Skin epidermis (tissue), 12 donors: ENCODE measurements around the gene DCAF17.
"Not testable (repeated sequence)": the region's sequence is repeated elsewhere in the genome, so short reads cannot be mapped to it uniquely, and the experiment has no call there.

Experiments used
- H3K27ac ChIP-seq, 21 experiments: fragments of 200-600 bp; sonication (generic) in 11 of 21; one replicate each; pipeline ENCODE4 v1.5.0; 2020; ENCODE audit warnings: mild to moderate bottlenecking in 3 of 21, inconsistent platforms in 2 of 21, moderate library complexity in 2 of 21
- H3K4me3 ChIP-seq, 7 experiments: fragments of 200-600 bp; sonication (generic) in 2 of 7; one replicate each; pipeline ENCODE4 v1.5.0; 2020; ENCODE audit warnings: inconsistent platforms in 2 of 7, mild to moderate bottlenecking in 2 of 7, moderate library complexity in 1 of 7

The DCAF17 gene

DNA sequence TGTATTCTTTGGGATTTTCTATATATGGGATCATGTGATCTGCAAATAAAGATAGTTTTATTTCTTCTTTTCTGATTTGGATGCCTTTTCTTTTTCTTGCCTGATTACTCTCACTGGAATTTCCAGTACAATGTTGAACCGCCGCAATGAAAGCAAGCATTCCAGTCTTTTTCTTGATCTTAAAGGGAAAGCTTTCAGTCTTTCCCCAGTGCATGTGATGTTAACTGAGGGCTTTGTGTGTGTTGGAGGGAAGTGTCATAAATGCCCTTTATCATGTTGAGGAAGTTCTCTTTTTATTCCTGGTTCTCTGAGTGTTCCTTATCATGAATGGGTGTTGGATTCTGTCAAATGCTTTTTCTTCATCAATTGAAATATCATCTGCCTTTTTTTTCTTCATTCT, 71.3 kb downstream of the DCAF17 start:
- H3K4me3 ChIP-seq: no peak overlapping the region
- no peak overlapping the region for H3K27ac ChIP-seq

GRCh38 chr2:171509945-171510731, 76.1 kb downstream of the DCAF17 start:
- Histone ChIP-seq H3K27ac (no peak overlapping the region), H3K4me3 (no peak overlapping the region)

DNA sequence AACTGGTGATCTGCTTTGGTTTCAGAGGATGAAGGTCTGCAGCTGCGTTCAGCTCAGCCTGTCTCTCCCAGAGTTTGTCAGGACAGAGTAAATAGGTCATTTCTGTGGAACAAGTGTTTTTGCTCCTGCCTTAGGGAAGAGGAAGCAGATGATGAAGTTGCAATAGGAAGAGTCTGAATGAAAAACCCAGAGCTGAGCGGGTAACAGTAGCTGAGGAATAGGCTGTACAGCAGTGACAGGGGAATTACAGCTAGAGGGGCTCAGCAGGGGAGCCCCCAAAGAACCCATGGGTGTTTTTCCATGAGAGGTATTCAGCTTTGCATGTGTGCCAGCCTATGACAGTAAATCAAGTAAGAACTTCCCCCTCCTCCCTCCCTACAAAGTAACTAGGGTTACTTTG, 78.0 kb downstream of the DCAF17 start:
- no peak overlapping the region for H3K27ac ChIP-seq
- no peak overlapping the region for H3K4me3 ChIP-seq

- Histone ChIP-seq H3K4me3 (no peak overlapping the region), H3K27ac (no peak overlapping the region)
Observed at GRCh38 chr2:171512683-171513195, 78.7 kb downstream of the DCAF17 start.

GRCh38 chr2:171513719-171514160, 79.7 kb downstream of the DCAF17 start:
- H3K4me3 ChIP-seq: no peak overlapping the region

GRCh38 chr2:171514908-171515582, 81.0 kb downstream of the DCAF17 start:
- no peak overlapping the region for H3K4me3 ChIP-seq
- H3K27ac ChIP-seq: no peak overlapping the region

More at GRCh38 chr2:171513719-171514160, 79.7 kb downstream of the DCAF17 start:
- no peak overlapping the region for H3K27ac ChIP-seq

DNA sequence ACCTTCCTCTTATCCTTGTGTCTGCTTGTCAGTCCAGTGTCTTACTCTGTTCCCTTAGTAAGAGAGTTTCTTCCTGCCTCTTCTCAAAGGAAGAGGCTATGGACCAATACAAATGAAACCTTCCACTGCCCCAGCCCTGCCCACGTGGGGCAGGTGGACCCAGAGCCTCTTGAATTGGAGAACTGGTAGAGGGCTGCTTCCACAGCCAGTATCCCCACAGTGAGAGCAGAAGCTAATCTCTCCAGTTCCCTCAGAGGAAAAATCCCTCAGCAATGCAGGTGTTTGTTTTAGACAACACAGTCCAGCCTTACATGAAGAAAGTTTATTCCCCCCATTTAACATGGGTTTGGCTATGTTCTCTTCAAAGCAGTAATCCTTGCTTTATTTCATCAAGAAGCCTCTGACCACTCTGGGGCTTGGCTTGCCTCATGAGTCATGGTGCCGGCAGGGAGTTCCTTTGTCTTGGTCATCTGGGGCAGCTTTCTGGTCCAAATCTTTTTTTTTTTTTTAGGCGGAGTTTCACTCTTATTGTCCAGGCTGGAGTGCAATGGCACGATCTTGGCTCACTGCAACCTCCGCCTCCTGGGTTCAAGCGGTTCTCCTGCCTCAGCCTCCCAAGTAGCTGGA, 81.8 kb downstream of the DCAF17 start:
- H3K4me3 ChIP-seq: no peak overlapping the region
- no peak overlapping the region for H3K27ac ChIP-seq

DNA sequence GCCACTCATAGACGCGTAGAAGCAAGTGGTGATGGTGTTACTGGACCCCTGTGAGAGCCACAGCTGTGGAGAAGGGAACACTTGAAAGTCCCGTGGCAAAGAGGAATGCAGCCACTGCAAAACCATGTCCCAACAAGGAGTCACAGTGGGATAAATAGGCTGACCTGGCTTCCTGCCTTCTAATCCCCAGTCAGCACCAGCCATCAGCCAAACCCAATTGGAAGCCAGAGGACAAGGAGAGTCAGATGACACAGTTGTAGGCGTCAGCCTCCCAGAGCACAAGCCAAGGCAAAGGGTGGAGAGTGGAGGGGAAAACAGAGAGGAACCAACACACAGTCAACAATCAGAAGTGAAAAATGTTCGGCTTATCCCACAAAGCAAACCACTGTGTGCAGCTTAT, 82.8 kb downstream of the DCAF17 start:
- H3K4me3 ChIP-seq: no peak overlapping the region
- H3K27ac ChIP-seq: no peak overlapping the region

DNA sequence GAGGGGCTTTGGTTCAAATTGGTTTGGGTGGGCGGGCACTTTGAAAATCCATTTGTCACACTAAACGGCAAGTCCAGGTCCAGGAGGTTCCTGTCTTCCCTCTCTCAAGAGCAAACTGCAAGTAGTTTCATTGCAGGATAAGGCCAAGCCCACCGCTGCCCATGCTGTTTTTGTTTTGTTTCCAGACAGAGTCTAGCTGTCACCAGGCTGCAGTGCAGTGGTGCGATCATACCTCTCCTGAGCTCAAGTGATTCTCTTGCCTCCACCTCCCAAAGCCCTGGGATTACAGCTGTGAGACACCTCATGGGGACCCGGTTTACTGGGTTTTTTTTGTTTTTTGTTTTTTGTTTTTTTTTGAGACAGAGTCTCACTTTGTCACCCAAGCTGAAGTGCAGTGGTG, 86.4 kb downstream of the DCAF17 start:
- H3K27ac ChIP-seq: no peak overlapping the region
- H3K4me3 ChIP-seq: no peak overlapping the region

DNA sequence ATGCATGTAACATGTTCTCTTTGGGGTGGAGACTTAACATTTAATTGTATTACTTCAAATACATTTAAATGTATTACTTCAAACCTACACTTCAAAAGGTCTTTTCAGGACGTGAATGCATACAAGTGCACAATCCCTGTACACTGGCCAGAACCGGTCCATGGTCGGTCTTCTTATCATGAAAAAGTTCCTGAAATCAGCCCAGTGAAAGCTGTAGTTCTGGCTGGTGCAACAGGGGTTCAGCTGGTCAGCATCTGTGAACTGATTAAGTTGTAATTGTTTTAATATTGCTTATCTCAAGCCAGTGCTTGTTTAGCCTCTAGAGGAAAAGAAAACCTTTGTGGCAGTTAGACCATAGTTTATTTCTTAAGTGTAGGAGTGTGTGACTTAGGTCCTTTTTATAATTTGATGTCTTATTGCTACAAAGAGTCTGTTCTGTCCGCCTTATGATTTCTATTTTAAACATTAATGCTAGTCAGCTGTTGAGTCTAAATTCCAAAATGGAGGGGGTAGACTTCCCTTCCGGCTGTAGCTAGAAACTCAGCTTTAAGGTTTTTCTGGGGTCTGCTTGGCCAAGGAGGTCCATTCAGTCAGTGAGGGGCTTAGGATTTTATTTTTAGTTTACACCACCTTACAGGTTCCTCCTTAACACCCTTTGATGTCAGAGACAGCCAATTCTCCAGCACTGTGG, 87.5 kb downstream of the DCAF17 start:
- Histone ChIP-seq H3K4me3 (peak overlapping the region in 6 of 7 experiments; percentile 51 to 77 (median 69)), H3K27ac (peak overlapping the region in 19 of 21 experiments; percentile 53 to 96 (median 86))

GRCh38 chr2:171522052-171522787, 88.2 kb downstream of the DCAF17 start, which contains the start of gene CYBRD1:
CYBRD1 (plus strand) TSS chr2:171522474; CDS start chr2:171522546, 72 bp downstream.
- H3K27ac ChIP-seq: peak within 1 kb of the TSS; percentile 40 to 96 (median 86)
- peak within 1 kb of the TSS; percentile 51 to 77 (median 66) for H3K4me3 ChIP-seq

DNA sequence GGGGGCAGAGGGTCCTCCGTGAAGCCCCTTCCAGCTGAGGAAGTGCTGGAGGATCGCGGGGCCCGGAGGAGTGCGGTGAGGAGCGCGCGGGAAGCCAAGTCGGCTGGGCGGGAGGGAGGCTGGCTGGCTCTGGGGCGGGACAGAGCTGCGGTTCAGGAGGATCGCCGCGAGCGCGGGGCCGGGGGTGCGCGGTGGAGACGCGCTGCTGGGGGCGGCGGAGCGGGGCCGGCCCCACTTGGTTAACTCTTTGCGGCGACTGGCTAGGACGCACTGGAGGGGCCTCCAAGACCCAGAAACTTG, 88.7 kb downstream of the DCAF17 start:
- Histone ChIP-seq H3K4me3 (peak overlapping the region; percentile 51 to 77 (median 66)), H3K27ac (peak overlapping the region; percentile 40 to 96 (median 86))

DNA sequence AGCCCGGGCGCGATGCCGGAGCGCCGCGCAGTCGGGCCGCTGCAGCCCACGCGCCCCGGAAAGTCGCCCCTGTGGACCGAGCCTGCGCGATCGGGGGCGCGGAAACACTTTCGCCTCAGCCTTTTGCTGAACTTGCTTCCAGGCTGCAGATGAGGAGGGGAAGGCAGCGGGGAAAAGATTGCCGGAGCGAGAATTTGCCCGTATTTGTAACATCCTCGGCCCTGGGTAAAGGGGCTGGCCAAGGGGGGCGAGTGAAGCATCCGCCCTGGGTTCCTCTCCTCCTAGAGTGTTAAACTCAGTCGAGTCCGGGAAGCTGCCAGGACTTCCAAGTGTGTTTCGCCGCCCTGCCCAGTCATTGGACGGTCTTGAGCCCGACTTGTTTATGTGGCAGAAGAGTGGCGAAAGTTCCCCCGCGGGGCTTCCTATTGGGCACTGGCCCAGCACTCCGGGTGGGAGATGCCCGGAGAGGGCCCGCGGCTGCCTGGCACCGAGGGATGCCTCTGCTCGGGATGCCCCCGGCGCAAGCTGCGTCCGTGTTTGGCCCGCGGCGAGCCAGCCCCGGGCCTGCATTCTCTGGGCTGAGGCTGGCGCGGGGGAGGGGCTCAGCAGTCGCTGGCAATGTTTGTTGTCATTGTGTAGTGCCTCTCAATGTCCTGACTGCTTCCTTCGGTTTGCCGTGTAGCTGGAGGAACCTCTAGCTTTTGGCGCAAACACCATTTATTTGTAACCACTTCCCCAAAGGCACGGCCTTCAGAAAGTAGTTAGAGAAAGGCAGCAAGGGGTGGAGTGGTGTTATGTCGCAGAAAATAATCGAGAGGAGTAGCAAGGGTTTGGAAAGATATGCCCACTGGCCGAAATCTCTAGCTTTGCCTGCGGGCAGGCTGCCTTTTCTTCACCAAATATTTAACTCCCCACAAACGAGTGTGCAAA, 89.3 kb downstream of the DCAF17 start:
- H3K4me3 ChIP-seq: peak overlapping the region; percentile 51 to 77 (median 66)

DNA sequence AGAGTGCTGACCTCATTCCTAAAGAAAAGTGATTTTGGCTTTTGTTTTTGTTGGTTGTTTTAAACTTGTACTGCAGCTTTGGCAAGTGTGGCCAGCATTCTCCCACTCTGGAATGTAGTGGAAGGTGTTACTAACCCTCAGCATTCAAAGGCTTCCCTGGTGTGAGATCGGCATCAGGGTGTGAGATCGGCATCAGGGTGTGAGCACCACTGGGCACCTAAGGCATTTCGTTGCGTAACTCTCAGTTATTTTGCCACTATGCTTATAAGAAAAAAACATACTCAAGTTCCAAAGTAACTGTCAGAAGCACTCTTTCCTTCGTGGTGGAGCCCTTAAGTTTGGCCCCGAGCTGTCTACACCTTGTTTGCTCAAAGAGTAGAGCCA, 90.0 kb downstream of the DCAF17 start:
- H3K27ac ChIP-seq: peak overlapping the region in 19 of 21 experiments; percentile 53 to 96 (median 86)

More for the DNA sequence above, 89.3 kb downstream of the DCAF17 start:
- H3K27ac ChIP-seq: peak overlapping the region; percentile 40 to 96 (median 86)

GRCh38 chr2:171529914-171530313, 95.9 kb downstream of the DCAF17 start:
- Histone ChIP-seq H3K27ac (peak overlapping the region in 1 of 21 experiments; percentile 26), H3K4me3 (no peak overlapping the region)

More for the DNA sequence above, 90.0 kb downstream of the DCAF17 start:
- peak overlapping the region; percentile 51 to 77 (median 66) for H3K4me3 ChIP-seq

DNA sequence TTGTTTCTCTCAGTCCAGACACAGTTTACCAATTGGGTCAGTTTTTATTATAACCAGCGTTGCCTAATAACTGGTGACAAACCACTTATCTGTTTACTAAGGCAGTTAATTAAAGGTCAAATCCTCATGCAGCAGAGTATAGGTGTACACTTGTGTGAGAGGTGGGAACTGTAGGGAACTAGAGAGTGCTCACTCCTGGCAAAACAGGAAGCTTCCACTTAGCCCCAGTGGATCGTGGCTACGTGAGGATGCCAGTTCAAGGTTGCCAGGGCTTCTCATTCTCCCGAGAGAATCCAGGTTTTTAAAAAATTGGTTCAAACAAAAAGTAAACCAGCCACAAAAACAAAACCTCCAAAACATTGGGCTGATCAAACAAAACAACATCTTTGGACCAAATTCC, 96.4 kb downstream of the DCAF17 start:
- H3K4me3 ChIP-seq: no peak overlapping the region
- H3K27ac ChIP-seq: peak overlapping the region in 5 of 21 experiments; percentile 3 to 52 (median 28)

DNA sequence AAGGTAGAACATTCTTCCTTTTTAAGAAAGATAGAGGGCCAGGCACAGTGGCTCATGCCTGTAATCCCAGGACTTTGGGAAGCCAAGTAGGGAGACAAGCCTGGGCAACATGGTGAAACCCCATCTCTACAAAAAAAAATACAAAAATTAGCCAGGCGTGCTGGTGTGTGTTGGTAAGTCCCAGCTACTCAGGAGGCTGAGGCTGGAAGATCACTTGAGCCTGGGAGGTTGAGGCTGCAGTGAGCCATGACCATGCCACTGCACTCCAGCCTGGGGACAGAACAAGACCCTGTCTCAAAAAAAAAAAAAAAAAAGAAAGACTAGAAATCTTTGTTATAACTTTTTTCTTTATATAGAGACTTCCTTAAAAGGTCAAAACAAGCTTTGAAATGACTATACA, 96.8 kb downstream of the DCAF17 start:
- peak overlapping the region in 7 of 21 experiments; percentile 3 to 52 (median 28) for H3K27ac ChIP-seq
- H3K4me3 ChIP-seq: not testable (repeated sequence)

DNA sequence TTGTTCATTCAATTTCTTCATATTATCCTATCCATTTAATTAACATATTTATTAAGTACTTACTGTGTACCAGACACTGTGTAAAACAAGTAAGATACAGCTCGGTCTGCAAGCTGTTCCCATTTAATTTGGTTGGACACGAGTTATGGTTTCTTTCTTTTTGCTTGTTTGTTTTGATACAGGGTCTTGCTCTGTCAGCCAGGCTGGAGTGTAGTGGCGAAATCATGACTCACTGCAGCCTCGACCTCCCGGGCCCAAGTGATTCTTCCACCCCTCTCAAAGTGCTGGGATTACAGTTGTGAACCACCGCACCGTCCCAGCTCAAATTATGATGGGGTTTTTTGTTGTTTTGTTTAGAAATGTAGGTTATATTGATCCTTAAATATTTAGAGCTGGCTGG, 97.3 kb downstream of the DCAF17 start:
- H3K27ac ChIP-seq: peak overlapping the region in 6 of 21 experiments; percentile 5 to 41 (median 22)
- H3K4me3 ChIP-seq: no peak overlapping the region
